Body of pancreas (tissue), 4 donors: ENCODE data around the gene RAB40C. TPM values are rescaled to one million over a fixed set of nuclear protein-coding genes. Genes with fewer than 3 reads are reported as not detected.

ENCODE experiments used
- ATAC-seq: fragments of 150-250 bp; one replicate; pipeline ENCODE4 v1.9.1; 2016
- DNase-seq, 4 donors: peaks; one replicate each; pipeline ENCODE4 v3.0.0-alpha.2; 2019
- H3K27ac ChIP-seq, 4 donors: fragments of 200-600 bp; sonication (generic); 1 replicate in 3 of 4; 2 replicates in 1 of 4; pipeline versions ENCODE4 v1.5.1 to v1.6.1; 2016 to 2019; ENCODE audit warnings: mild to moderate bottlenecking in 1 of 4, mixed read lengths in 1 of 4, moderate library complexity in 1 of 4
- H3K27me3 ChIP-seq, 2 donors: fragments of 200-600 bp; sonication (generic); one replicate each; pipeline ENCODE4 v1.6.0; 2016; ENCODE audit warnings: mild to moderate bottlenecking in 1 of 2
- H3K36me3 ChIP-seq, 2 donors: fragments of 200-600 bp; sonication (generic); replicated peaks in 1 of 2; 2 replicates each; pipeline ENCODE4 v1.5.1; 2016; ENCODE audit warnings: low read depth in 2 of 2; ENCODE audit not compliant: insufficient read depth in 1 of 2
- H3K4me1 ChIP-seq: fragments of 200-600 bp; sonication (generic); one replicate; pipeline ENCODE4 v1.6.0; 2016
- H3K4me3 ChIP-seq, 2 donors: fragments of 200-600 bp; sonication (generic); 1 replicate in 1 of 2; 2 replicates in 1 of 2; pipeline ENCODE4 v1.5.1; 2016 to 2019
- H3K9me3 ChIP-seq, 3 donors: fragments of 200-600 bp; sonication (generic); 1 replicate in 2 of 3; 2 replicates in 1 of 3; pipeline ENCODE4 v1.5.1; 2016
- CTCF ChIP-seq, 7 experiments: fragments of 450-650 bp in 4 of 7; fragments of 200-600 bp in 3 of 7; sonication (generic) in 3 of 7; IDR thresholded peaks; one replicate each; pipeline ENCODE4 v1.5.1; 2016 to 2019; ENCODE audit warnings: antibody characterized with exemption in 7 of 7
- POLR2A ChIP-seq, 3 donors: fragments of 450-650 bp; IDR thresholded peaks; one replicate each; pipeline ENCODE4 v1.6.1; 2016; ENCODE audit warnings: antibody characterized with exemption in 3 of 3, mild to moderate bottlenecking in 2 of 3
- WGBS, 2 donors: methylation state at CpG; one replicate each; pipeline ENCODE4 v1.1.5; 2017; 5-methylcytosine and 5-hydroxymethylcytosine counted together
- intact Hi-C: fragments of 100-400 bp; cut with DNase I; formaldehyde crosslinking; loops from one replicate; pipeline ENCODE4 v1.15.1; 2023
- total RNA-seq, 2 donors: library from RNA; depleted of rRNA; stranded (reverse); fragments of >200 nt; gene quantifications; one replicate each; pipeline ENCODE4 v1.1.0, GENCODE V29; 2016

The RAB40C gene
- total RNA-seq, 2 donors from 2014 or later, result 37.2 to 41.0 TPM

DNA sequence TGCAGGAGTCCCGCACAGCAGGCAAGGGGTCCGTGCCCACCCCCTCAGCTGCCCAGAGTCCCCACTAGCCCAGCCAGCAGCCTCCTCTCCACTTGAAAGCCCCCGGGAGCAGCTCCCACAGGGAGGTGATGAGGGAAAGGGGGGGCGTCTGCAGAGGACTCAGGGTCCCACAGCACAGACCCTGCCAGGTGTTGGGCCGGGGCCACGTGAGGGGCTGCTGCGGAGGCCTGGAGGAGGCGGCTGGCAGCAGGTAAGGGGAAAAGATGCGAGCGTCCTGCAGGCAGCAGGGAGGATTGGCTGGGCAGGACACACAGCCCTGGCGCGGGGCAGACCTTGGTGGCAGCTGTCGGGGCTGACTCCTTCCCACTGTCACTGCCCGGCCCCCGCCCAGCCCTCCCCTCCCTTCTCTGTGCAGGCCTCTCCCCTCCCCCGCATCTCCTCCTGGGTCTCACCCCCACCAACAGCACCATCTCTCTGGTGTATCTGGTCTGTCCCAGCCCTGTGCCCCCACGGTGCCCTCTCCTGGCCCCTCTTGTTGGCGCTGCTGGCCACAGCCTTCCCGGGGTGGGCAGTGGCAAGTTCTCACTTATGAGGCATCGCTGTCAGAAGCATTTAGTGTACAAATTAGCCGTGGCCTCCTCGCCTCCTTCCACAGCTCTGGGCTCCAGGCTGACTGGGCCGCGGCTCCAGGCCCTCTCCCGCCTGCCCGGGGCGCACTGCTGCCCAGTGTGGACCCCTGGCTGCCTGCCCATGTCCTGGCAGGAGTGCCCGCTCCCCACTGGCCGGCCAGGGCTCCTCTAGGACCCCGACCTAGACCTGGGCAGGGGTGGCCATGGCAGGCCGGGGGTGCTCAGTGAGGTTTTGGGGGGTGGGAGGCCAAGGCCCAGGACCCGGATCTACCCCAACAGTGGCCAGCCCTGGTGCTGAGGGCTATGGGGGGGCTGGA, 34.1 kb upstream of the RAB40C start:
- DNase-seq (no peak), ATAC-seq (no peak)
- Histone ChIP-seq H3K27ac (no peak overlapping the region), H3K9me3 (no peaks in the 10 kb centered on the region), H3K36me3 (peaks cover 4 to 7% of the 10 kb centered on the region in 2 donors), H3K27me3 (no peaks in the 10 kb centered on the region), H3K4me3 (no peak overlapping the region), H3K4me1 (peaks cover 10% of the 10 kb centered on the region)
- TF ChIP-seq POLR2A (IDR thresholded peaks at IDR 0.05), result no peak
- no peak for TF ChIP-seq CTCF (IDR thresholded peaks at IDR 0.05)
- 67 to 75% methylated on average over 5 to 32 of the region's 32 CpGs for WGBS, 2 donors
- intact Hi-C loops, result no loop called here

DNA sequence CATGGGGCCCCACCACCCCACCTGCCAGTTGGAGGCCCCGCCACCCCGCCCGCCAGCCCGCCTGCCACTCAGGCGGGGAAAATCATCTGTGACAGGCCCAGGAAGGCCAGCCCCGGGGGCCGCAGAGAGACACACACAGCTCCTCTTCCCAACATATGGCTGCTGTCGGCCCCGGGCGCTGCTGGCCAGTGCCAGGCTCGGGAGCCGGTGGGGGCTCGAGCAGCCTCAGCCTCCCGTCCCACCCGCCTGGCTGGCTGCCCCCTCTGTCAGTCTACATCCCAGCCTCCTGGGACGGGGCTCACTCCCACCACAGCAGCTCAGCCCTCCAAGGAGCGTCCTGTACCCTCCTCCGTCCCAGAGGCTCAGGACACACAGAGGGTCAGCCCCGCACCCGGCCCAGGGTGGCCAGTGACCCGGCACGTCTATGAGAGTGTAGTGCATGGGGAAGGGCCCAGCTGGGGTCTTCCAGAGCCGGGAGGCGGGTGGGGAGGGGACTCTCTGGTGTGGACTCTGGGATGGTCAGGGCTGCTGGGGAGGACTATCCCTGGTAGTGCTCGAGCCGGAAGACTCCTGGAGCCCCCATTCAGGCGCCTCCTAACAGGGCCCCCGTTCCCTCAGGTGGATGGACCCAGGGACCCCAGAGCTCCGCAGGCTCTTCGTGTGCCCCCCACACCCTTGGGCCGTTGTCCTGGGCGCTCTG, 33.2 kb upstream of the RAB40C start:
- no peaks in the 10 kb centered on the region for H3K9me3 ChIP-seq
- DNase-seq, result no peak
- no peak overlapping the region for H3K27ac ChIP-seq
- 87 to 90% methylated on average over 18 to 32 of the region's 32 CpGs for WGBS, 2 donors
- intact Hi-C loops, result no loop called here
- H3K4me1 ChIP-seq, result peaks cover 19% of the 10 kb centered on the region
- ATAC-seq, result no peak
- peaks cover 4% of the 10 kb centered on the region in 2 donors for H3K36me3 ChIP-seq
- H3K4me3 ChIP-seq, result no peak overlapping the region
- TF ChIP-seq POLR2A (IDR thresholded peaks at IDR 0.05) (no peak), CTCF (IDR thresholded peaks at IDR 0.05) (no peak)
- no peaks in the 10 kb centered on the region for H3K27me3 ChIP-seq

- no peaks in the 10 kb centered on the region for H3K27me3 ChIP-seq
- intact Hi-C loops, result no loop called here
- no peak for ATAC-seq
These were observed 32.2 kb upstream of the RAB40C start for GRCh38 chr16:557463-558297.

More at GRCh38 chr16:557463-558297, 32.2 kb upstream of the RAB40C start:
- no peak overlapping the region for H3K27ac ChIP-seq
- no peak for DNase-seq
- H3K36me3 ChIP-seq, result no peaks in the 10 kb centered on the region
- peaks cover 22% of the 10 kb centered on the region for H3K4me1 ChIP-seq
- 76 to 78% methylated on average over 13 to 23 of the region's 23 CpGs for WGBS, 2 donors
- no peak overlapping the region for H3K4me3 ChIP-seq
- H3K9me3 ChIP-seq, result no peaks in the 10 kb centered on the region
- TF ChIP-seq POLR2A (IDR thresholded peaks at IDR 0.05) (no peak), CTCF (IDR thresholded peaks at IDR 0.05) (no peak)
